Upper lobe of right lung (tissue), 1 donor: ENCODE data around the gene NRDC. TPM values are rescaled to one million over a fixed set of nuclear protein-coding genes. Genes with fewer than 3 reads are reported as not detected.

Experiments
- ATAC-seq: fragments of 200-7000 bp; cut with Tn5 transposase; one replicate; pipeline ENCODE4 v1.9.1; 2020; ENCODE audit warnings: mild to moderate bottlenecking, moderate library complexity
- DNase-seq: peaks from one replicate; pipeline ENCODE4 v3.0.0-alpha.2; 2020
- H3K27ac ChIP-seq: fragments of 200-600 bp; one replicate; pipeline ENCODE4 v1.8.0; 2022
- H3K27me3 ChIP-seq: fragments of 200-600 bp; one replicate; pipeline ENCODE4 v1.8.0; 2022; ENCODE audit warnings: mild to moderate bottlenecking
- H3K36me3 ChIP-seq: fragments of 200-600 bp; one replicate; pipeline ENCODE4 v1.8.0; 2022
- H3K4me1 ChIP-seq: fragments of 200-600 bp; one replicate; pipeline ENCODE4 v1.8.0; 2022
- H3K4me3 ChIP-seq: fragments of 200-600 bp; one replicate; pipeline ENCODE4 v1.8.0; 2022; ENCODE audit warnings: mild to moderate bottlenecking
- H3K9me3 ChIP-seq: fragments of 200-600 bp; one replicate; pipeline ENCODE4 v1.8.0; 2022
- intact Hi-C: fragments of 100-400 bp; cut with DNase I; formaldehyde crosslinking; loops from one replicate; pipeline ENCODE4 v1.11.0; 2022
- total RNA-seq: library from RNA; stranded (reverse); fragmentation: NEBNext Ultra II Directional; extraction: Animal tissue kit (Norgen Biotek cat#: 25700); gene quantifications from one replicate; pipeline ENCODE4 v1.2.1, GENCODE V29; 2021
- TF ChIP-seq, protein P1 (sequence below): fragments of 200-600 bp; IDR thresholded peaks from one replicate; pipeline ENCODE4 v1.8.0; 2022; ENCODE audit warnings: antibody characterized with exemption
- donor health status: DM: no; HTN: yes; CAD: no; lungs with severe emphysema.

NRDC gene
- total RNA-seq, 1 donor from 2014 or later, result 118 TPM

DNA sequence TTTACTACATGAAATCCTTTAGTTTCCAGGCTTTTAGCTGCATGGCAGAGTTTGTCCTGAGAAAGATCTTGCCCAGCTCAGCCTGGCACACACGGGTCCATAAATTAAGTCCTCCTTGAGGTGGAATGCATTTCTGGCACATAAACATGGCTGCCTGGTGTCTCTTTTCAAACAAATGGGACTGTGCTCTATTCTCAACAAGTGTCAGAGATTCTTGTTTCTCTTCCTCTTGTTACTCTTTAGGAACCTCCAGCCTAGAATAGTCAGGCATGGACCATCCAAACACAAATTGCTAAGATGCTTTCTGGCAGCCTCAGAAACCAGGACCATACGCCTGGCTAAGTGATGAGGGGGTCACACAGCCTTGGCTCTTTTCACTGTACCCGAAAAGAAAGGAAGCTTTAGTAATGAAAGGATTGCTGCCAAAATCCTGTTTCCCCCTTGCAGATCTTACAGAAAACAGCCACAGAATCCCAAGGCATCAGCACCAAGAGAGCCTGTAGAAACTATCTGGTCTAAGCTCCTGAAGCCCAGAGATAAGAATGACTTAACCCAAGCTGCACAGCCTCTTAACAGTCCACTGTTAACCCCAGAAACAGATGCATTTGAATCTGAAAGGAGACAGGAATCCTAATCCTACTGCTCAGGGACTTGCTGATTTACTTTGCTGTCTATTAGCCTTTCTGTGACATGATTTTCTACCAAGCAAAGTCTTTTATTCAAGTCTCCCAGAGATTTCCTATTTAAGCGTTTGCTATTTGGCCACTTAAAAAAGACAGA, 31.9 kb upstream of the NRDC start:
- Histone ChIP-seq H3K36me3 (no peaks in the 10 kb centered on the region), H3K9me3 (no peaks in the 10 kb centered on the region), H3K27me3 (peaks cover 29% of the 10 kb centered on the region), H3K4me3 (no peak overlapping the region), H3K27ac (no peak overlapping the region), H3K4me1 (no peaks in the 10 kb centered on the region)
- DNase-seq (no peak), ATAC-seq (no peak)
- TF ChIP-seq, protein P1, sequence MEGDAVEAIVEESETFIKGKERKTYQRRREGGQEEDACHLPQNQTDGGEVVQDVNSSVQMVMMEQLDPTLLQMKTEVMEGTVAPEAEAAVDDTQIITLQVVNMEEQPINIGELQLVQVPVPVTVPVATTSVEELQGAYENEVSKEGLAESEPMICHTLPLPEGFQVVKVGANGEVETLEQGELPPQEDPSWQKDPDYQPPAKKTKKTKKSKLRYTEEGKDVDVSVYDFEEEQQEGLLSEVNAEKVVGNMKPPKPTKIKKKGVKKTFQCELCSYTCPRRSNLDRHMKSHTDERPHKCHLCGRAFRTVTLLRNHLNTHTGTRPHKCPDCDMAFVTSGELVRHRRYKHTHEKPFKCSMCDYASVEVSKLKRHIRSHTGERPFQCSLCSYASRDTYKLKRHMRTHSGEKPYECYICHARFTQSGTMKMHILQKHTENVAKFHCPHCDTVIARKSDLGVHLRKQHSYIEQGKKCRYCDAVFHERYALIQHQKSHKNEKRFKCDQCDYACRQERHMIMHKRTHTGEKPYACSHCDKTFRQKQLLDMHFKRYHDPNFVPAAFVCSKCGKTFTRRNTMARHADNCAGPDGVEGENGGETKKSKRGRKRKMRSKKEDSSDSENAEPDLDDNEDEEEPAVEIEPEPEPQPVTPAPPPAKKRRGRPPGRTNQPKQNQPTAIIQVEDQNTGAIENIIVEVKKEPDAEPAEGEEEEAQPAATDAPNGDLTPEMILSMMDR, result no peak
- intact Hi-C loops, result no loop called here

DNA sequence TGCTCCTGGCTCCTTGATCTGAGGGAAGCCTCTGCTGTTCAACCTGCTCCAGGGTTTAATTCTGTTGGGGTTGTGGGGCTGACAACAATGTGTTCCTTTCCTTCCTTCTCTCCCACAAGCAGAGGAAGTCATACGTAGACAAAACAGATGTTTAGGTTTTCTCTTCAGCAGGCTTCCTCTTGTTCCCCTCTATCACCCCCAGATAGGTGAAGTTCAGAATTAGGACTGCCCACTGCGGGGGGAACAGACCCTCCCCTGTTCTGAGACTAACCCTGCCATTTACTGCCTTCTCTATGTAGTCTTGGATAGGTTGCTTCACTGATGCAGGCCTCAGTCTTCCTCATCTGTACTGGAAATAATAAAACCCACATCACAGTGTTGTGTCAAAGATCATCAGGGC, 30.0 kb upstream of the NRDC start:
- ATAC-seq (no peak), DNase-seq (no peak)
- Histone ChIP-seq H3K27ac (no peak overlapping the region), H3K27me3 (peaks cover 27% of the 10 kb centered on the region), H3K4me3 (no peak overlapping the region), H3K4me1 (no peaks in the 10 kb centered on the region), H3K9me3 (no peaks in the 10 kb centered on the region), H3K36me3 (no peaks in the 10 kb centered on the region)
- intact Hi-C loops, result no loop called here
- TF ChIP-seq, protein P1, result no peak

DNA sequence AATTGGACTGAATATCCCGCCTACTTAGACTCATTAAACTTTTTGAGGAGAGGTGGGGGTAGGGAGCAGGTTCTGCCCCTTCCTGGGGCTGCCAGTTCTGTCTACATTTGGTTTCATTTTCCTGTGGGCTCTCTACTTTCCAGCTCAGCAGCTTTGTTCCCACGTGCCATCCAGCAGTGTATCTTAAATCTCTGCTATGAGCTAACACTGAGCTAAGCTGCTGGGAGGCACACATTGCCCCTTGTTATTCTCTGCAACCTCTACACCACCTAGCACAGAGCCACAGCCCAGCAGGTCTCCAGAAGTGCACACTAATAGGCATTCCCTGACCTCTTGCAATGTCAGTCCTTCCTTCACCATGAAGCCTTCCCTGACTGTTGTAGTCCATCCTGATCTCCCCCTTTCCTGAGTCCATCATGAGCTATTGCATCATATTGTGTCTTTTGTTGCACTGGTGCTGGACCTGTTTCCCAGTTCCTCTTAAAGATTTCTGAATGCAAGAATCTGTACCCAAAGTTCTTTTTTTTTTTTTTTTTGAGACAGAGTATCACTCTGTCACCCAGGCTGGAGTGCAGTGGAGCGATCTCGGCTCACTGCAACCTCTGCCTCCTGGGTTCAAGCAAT, 28.7 kb upstream of the NRDC start:
- intact Hi-C loops, result no loop called here
- H3K27ac ChIP-seq, result no peak overlapping the region
- H3K4me3 ChIP-seq, result no peak overlapping the region
- no peaks in the 10 kb centered on the region for H3K4me1 ChIP-seq
- ATAC-seq (no peak), DNase-seq (no peak)
- peaks cover 35% of the 10 kb centered on the region for H3K27me3 ChIP-seq
- H3K9me3 ChIP-seq, result no peaks in the 10 kb centered on the region
- TF ChIP-seq, protein P1, result no peak
- no peaks in the 10 kb centered on the region for H3K36me3 ChIP-seq

DNA sequence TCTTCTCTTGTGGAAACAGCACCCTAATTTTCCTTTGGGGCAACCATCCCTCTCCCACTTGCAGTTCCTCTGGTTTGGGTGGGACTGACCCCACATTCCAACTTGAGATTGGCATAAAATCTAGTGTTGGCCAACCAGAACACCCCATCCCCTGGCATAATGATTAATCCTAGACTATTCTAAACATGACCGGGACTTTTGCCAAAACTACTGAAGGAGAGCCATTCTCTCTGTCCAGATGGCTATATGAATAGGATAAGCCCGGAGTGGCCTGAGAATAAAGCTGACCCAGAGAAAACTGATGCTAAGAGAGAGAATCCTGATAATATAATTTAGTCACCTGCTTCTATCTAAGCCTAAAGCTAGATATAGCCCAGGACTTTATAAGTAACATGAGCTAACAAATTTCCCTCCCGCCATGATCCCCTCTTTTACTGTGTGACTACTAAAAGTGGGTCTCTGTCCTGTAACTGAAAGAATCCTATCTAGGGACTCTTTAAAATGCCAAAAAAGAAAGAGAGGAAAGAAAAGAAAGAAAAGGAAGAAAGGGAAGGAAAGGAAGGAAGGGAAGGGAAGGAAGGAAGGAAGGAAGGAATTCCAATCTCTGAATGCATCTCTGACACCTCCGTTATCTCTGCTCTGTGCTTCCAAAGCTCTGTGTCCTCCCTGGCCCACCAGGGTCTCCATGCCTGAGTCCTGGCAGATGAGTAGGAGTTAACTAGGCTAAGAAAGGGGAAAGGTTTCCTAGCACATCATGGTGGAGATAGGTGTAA, 28.0 kb upstream of the NRDC start:
- DNase-seq, result no peak
- Histone ChIP-seq H3K27me3 (peaks cover 35% of the 10 kb centered on the region), H3K27ac (no peak overlapping the region), H3K4me3 (no peak overlapping the region), H3K9me3 (no peaks in the 10 kb centered on the region), H3K4me1 (no peaks in the 10 kb centered on the region), H3K36me3 (no peaks in the 10 kb centered on the region)
- intact Hi-C loops, result no loop called here
- TF ChIP-seq, protein P1, result no peak
- ATAC-seq, result no peak

DNA sequence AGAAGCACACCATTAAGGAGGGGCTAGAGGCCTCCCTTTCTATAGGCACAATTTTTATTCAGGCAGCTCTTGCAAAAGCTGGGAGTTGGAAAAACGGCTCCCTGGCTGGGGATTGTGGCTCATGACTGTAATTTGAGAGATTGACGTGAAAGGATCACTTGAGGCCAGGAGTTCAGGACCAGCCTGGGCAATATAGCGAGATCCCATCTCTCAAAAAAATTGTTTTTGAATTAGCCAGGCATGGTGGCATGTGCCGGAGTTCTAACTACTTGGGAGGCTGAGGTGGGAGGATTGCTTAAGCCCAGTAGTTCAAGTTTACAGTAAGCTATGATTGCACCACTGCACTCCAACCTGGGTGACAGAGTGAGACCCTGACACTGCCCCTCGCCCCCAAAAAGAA, 23.9 kb upstream of the NRDC start:
- no peaks in the 10 kb centered on the region for H3K36me3 ChIP-seq
- peaks cover 40% of the 10 kb centered on the region for H3K27me3 ChIP-seq
- no peaks in the 10 kb centered on the region for H3K9me3 ChIP-seq
- ATAC-seq, result no peak
- H3K4me1 ChIP-seq, result no peaks in the 10 kb centered on the region
- H3K4me3 ChIP-seq, result no peak overlapping the region
- intact Hi-C loops, result no loop called here
- no peak for DNase-seq
- TF ChIP-seq, protein P1, result no peak
- no peak overlapping the region for H3K27ac ChIP-seq
